Fibroblast of the aortic adventitia (primary cell): ENCODE measurements around the gene CEP70. TPM values are rescaled to one million over a fixed set of nuclear protein-coding genes. Genes with fewer than 3 reads are reported as not detected.
"Not testable (repeated sequence)": the region's sequence is repeated elsewhere in the genome, so short reads cannot be mapped to it uniquely, and the experiment has no call there.

ENCODE experiments used
- DNase-seq: peaks from one replicate; pipeline ENCODE4 v3.0.0-alpha.2; 2010; ENCODE audit warnings: low read depth
- H3K4me3 ChIP-seq: 2 replicates; pipeline ENCODE4 v1.5.1; 2011; ENCODE audit warnings: low read depth, mild to moderate bottlenecking, control low read depth, low read length, moderate library complexity
- total RNA-seq: library from RNA; depleted of rRNA; stranded (reverse); fragments of >200 nt; gene quantifications from 2 replicates; pipeline ENCODE4 v1.2.3, GENCODE V29; 2012; ENCODE audit warnings: low replicate concordance
- TF ChIP-seq, protein P1 (sequence below): IDR thresholded peaks from 2 replicates; pipeline ENCODE4 v1.5.1; 2011; ENCODE audit warnings: mild to moderate bottlenecking, low read length, control low read depth, inconsistent platforms; ENCODE audit not compliant: insufficient read depth

Gene CEP70
- total RNA-seq, 1 donor, result 14.6 TPM

DNA sequence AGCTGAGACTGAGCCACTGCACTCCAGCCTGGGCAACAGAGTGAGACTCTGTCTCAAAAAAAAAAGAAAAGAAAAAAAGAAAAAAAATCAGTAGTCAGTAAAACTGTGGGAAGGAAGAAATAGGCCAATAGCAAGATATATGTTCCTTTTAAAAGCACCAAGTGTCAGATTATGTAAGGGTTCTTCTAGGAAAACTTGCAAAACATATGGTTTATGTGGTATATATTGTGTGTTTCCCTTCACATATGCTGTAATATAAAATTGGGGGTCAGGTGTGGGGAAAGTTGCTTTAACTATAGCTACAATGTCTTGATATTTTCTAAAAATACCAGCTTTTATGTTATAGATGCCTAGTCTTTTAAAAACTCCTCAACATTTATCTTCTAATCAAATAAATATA lies 95.1 kb downstream of the CEP70 start:
- DNase-seq, result no peak
- H3K4me3 ChIP-seq, result no peak overlapping the region
- TF ChIP-seq, protein P1, sequence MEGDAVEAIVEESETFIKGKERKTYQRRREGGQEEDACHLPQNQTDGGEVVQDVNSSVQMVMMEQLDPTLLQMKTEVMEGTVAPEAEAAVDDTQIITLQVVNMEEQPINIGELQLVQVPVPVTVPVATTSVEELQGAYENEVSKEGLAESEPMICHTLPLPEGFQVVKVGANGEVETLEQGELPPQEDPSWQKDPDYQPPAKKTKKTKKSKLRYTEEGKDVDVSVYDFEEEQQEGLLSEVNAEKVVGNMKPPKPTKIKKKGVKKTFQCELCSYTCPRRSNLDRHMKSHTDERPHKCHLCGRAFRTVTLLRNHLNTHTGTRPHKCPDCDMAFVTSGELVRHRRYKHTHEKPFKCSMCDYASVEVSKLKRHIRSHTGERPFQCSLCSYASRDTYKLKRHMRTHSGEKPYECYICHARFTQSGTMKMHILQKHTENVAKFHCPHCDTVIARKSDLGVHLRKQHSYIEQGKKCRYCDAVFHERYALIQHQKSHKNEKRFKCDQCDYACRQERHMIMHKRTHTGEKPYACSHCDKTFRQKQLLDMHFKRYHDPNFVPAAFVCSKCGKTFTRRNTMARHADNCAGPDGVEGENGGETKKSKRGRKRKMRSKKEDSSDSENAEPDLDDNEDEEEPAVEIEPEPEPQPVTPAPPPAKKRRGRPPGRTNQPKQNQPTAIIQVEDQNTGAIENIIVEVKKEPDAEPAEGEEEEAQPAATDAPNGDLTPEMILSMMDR, result no peak

DNA sequence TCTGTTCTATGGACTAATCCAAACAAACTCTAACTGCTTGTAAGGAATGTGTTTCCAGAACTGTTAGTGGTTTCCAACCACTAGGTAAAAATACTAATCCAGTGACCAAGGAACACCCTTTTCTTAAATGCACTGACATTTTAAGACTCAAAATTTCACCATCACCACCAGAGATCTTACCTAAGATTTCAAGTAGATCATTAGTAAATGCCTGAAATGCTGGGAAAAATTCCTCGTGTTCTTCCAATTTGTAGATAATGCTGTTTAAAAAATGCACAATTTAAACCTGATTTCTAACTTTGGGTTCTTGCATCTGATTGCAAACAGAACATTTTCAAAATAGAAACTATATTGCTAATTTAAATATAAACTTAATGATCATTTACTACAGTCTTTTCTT lies 96.2 kb downstream of the CEP70 start:
- H3K4me3 ChIP-seq, result no peak overlapping the region
- DNase-seq, result no peak
- TF ChIP-seq, protein P1, result no peak

DNA sequence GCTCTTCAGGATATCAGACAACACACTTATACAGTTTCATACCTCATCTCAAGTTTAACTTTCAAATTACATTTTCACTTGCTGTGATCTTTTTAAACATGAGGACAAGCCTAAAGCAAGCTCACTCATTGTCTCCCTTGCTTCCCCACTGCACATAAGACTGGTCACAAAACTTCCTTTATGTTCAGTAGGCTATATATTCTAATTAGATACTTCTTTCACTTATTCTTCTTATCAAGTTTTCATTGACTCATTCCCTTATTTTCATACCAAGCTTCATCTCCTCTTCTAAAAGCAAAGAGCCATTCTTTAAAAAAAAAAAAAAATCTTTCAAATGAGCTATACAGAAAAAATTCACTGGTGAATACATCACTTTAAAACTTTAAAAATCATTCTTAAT lies 97.0 kb downstream of the CEP70 start:
- TF ChIP-seq, protein P1, result no peak
- H3K4me3 ChIP-seq, result no peak overlapping the region
- no peak for DNase-seq

DNA sequence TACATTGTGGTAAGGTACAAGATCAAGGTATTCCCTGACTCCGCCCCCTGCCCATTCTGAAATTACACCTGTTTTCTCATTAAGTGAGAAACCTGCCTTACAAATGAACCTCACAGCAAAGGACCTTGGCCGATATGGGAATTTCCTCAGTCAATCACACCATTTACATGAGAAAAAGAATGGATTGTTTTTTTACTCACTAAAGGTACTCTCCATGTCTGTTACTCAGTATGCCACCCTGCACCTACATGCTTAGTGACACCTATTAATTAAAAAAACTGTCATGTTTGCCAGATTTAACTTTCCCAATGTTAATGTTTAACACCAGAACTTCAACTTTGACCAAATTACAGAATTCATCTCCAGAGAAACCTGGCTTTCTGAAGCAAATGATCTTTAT lies 97.6 kb downstream of the CEP70 start:
- H3K4me3 ChIP-seq, result no peak overlapping the region
- no peak for DNase-seq
- TF ChIP-seq, protein P1, result no peak

DNA sequence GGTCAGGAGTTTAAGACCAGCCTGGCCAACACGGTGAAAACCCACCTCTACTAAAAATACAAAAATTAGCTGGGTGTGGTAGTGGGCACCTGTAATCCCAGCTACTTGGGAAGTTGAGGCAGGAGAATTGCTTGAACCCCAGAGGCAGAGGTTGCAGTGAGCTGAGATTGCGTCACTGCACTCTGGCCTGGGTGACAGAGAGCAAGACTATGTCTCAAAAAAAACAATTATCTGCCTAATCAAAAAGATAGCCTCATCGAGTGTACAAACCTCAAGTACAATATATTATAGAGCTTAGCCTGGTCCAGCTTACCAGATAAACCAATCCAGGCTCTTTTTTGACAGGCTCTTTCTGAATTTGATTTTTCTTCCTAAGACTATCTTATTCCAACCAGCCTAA lies 98.4 kb downstream of the CEP70 start:
- H3K4me3 ChIP-seq, DNase-seq: not testable (repeated sequence)

DNA sequence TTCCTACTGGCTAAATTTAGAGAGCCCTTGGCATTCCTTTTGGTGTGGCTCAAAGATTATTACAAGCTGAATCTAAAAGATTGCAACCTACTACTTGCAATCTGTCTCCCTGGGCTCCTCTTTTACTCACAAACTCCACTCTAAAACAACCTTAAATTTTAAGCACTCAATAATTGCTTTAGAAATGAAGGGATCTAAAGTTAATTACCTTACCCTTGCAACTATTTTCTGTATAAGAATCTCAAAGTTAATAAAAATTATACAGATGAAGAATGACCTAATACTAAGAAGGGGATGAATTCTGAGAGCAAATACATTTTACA lies 99.5 kb downstream of the CEP70 start:
- TF ChIP-seq, protein P1, result no peak
- no peak for DNase-seq
- H3K4me3 ChIP-seq, result no peak overlapping the region

DNA sequence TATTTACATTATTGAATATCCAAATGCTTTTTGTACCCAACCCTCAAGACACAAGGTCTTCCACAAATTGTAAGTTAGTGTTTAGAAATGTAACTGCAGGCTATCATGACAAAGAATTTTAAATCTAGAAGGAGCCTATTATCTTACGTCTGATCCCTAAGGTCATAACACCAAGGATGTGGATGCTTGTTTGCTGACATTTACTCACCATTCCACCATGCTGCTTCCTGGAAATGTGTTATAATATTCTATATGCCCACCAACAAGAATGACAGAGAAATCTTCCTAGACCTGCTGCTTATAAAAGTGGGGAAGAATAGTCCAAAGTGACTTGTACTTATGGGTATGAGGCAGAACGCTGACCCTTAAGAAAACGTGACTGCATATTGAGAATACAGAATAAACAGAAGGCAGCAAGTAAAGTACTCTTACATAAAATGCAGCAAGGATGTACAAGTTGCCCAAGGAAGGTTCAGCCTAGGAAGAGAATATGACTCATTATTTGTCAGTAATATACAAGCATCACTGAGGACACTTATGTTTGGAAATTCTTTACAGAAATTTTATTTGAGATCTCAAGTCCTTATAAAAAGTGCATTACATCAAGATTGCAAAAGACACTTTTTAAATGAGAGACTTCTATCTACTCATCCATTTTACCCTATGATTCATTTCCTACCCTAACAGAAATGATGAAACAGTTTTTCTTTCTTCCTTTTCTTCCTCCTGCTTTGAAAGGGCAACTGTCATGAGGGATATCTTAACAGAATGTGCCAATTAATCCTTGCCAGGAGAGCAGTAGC lies 100.1 kb downstream of the CEP70 start:
- TF ChIP-seq, protein P1, result no peak
- DNase-seq, result peak; percentile 80
- no peak overlapping the region for H3K4me3 ChIP-seq
